Measurements from ENCODE around the gene DCD. TPM values are rescaled to one million over a fixed set of nuclear protein-coding genes. Genes with fewer than 3 reads are reported as not detected.

DCD gene, protein sequence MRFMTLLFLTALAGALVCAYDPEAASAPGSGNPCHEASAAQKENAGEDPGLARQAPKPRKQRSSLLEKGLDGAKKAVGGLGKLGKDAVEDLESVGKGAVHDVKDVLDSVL
- total RNA-seq (not detected), polyA plus RNA-seq (not detected)
- long read RNA-seq, donor 1: 0 reads
- long read RNA-seq, donor 2: 0 reads
- long read RNA-seq, donor 3: 0 reads

DNA sequence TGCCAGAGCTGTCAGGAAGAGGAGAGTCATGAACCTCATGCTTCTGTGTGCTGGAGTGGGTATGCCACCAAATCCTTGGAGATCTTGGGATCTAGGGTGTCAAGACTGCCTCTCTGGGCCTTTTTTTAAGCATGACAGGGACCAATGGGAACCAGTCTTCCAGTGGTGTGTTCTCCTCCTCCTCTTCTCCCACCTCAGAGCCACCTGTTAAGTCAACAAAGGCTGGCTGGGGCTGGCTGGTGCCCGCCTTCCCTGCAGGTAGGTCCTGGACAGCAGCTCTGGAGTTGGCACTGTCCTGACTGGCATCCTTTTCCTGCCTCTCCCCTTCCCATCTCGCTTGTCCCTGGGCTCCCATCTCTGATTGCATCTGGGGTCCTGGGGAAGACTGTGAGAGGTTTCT lies at the start of gene DCD:
Gene DCD, minus strand, starts transcription at position 101 of the 400 bp plus-strand sequence. Its CDS starts 62 bp downstream, at position 39.
- H3K9me3 ChIP-seq: no peaks in the 10 kb centered on the region
- TF ChIP-seq, protein P1, sequence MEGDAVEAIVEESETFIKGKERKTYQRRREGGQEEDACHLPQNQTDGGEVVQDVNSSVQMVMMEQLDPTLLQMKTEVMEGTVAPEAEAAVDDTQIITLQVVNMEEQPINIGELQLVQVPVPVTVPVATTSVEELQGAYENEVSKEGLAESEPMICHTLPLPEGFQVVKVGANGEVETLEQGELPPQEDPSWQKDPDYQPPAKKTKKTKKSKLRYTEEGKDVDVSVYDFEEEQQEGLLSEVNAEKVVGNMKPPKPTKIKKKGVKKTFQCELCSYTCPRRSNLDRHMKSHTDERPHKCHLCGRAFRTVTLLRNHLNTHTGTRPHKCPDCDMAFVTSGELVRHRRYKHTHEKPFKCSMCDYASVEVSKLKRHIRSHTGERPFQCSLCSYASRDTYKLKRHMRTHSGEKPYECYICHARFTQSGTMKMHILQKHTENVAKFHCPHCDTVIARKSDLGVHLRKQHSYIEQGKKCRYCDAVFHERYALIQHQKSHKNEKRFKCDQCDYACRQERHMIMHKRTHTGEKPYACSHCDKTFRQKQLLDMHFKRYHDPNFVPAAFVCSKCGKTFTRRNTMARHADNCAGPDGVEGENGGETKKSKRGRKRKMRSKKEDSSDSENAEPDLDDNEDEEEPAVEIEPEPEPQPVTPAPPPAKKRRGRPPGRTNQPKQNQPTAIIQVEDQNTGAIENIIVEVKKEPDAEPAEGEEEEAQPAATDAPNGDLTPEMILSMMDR (IDR thresholded peaks at IDR 0.05): no peak
- H3K27me3 ChIP-seq: peaks cover 0 to 47% (median 9%) of the 10 kb centered on the region in 7 donors
- no peaks in the 10 kb centered on the region for H3K36me3 ChIP-seq
- no peak within 1 kb of the TSS for H3K4me3 ChIP-seq
- ATAC-seq: no peak
- 65 to 83% methylated on average over 2 of the region's 2 CpGs for WGBS, 2 donors
- no peak within 1 kb of the TSS for H3K27ac ChIP-seq
- H3K4me1 ChIP-seq: no peaks in the 10 kb centered on the region
- DNase-seq: no peak
- intact Hi-C loops (cut with DNase I): no loop called here

DNA sequence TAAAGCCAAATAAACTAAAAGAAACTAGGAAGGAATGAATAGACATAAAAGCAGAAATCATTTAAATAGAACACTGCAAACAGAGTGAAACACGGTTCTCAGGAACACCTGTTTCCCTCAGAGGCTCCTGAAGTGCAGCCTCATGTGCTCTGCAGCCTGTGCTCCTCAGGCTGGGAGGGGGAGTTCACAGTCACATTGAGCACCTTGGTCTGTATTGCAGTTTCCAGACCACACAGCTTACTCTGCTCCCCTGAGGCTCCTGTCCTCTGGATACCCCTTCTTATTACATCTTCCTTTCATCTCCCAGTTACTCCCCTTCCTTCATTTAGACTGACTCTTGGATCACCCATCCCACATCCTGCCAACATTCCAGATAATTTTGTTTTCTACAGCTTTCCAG lies 49.7 kb upstream of the DCD start:
- 37 to 42% methylated on average over 1 of the region's 1 CpG for WGBS, 2 donors

DNA sequence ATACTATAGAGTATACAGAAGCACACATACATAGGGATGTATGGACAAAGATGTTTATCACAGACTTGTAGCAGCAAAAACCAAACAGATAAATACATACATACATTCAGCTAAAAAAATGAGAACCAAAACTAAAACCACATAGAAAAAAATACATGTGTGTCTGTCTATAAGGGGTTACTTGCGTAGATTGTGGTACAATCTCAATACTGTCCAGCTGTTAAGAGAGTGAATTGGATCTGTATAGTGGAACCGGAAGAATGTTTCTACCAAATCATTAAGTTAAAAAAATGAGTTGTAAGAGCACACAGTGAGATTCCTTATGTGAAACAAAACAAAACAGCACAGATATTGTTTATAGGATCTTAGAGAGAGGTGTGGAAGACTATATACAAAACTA lies 44.2 kb upstream of the DCD start:
- Histone ChIP-seq H3K27ac (no peak overlapping the region), H3K27me3 (peaks cover 4 to 56% (median 27%) of the 10 kb centered on the region in 7 donors)
- 48 to 67% methylated on average over 2 of the region's 2 CpGs for WGBS, 2 donors

More for the DNA sequence above, 49.7 kb upstream of the DCD start:
- DNase-seq (no peak), ATAC-seq (no peak)
- Histone ChIP-seq H3K27ac (no peak overlapping the region), H3K36me3 (no peaks in the 10 kb centered on the region), H3K4me3 (no peak overlapping the region), H3K9me3 (no peaks in the 10 kb centered on the region), H3K4me1 (no peaks in the 10 kb centered on the region), H3K27me3 (peaks cover 0 to 27% (median 15%) of the 10 kb centered on the region in 7 donors)
- TF ChIP-seq, protein P1 (IDR thresholded peaks at IDR 0.05): no peak
- intact Hi-C loops (cut with DNase I): no loop called here

DNA sequence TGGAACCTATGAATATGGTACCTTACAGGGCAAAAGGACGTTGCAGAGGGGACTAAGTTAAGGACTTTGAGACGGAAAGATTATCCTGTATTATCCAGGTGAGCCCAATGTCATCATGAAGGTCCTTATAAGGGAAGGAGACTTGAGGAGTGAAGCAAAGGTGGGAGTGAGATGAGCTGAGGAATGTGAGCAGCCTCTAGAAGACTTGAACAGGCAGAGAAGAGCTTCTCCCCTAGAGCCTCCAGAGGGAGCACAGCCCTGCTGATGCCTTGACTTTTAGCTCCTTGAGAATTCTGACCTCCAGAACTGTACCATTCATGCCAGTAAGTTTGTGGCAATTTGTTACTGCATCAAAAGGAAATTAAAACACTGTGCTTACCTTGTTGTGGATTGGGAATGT lies 41.8 kb upstream of the DCD start:
- 53 to 55% methylated on average over 2 of the region's 2 CpGs for WGBS, 2 donors
- DNase-seq: no peak
- peaks cover 4 to 71% (median 40%) of the 10 kb centered on the region in 7 donors for H3K27me3 ChIP-seq
- TF ChIP-seq, protein P1 (IDR thresholded peaks at IDR 0.05): no peak
- no peaks in the 10 kb centered on the region for H3K4me1 ChIP-seq
- H3K27ac ChIP-seq: no peak overlapping the region
- H3K4me3 ChIP-seq: no peak overlapping the region
- intact Hi-C loops (cut with DNase I): no loop called here
- no peak for ATAC-seq
- H3K9me3 ChIP-seq: no peaks in the 10 kb centered on the region
- no peaks in the 10 kb centered on the region for H3K36me3 ChIP-seq

More for the DNA sequence above, 44.2 kb upstream of the DCD start:
- Histone ChIP-seq H3K9me3 (no peaks in the 10 kb centered on the region), H3K4me1 (no peaks in the 10 kb centered on the region), H3K4me3 (no peak overlapping the region), H3K36me3 (no peaks in the 10 kb centered on the region)
- DNase-seq: no peak
- intact Hi-C loops (cut with DNase I): no loop called here
- TF ChIP-seq, protein P1 (IDR thresholded peaks at IDR 0.05): no peak
- no peak for ATAC-seq

All from heart right ventricle (tissue), 16 donors.